K562 (cell line): ENCODE results near the gene SDR39U1. TPM values are rescaled to one million over a fixed set of nuclear protein-coding genes. Genes with fewer than 3 reads are reported as not detected.
A peak's percentile ranks its signal among the peaks of the same experiment; 100 is the strongest.

Experiments used
- EZH2 ChIP-seq: IDR thresholded peaks from 2 replicates; pipeline ENCODE4 v1.6.1; 2012; ENCODE audit warnings: low read depth, mild to moderate bottlenecking, inconsistent platforms, low read length, borderline replicate concordance
- FOXP4 ChIP-seq: sonication (generic); formaldehyde crosslinking; IDR thresholded peaks from 2 replicates; pipeline ENCODE4 v1.8.0; 2022; ENCODE audit warnings: mild to moderate bottlenecking, missing genetic modification reagents, borderline replicate concordance
- MBD2 ChIP-seq: sonication (generic); IDR thresholded peaks from 2 replicates; pipeline ENCODE4 v1.6.1; 2016; ENCODE audit warnings: low read depth, borderline replicate concordance
- NEUROD1 ChIP-seq: fragments of 150-350 bp; IDR thresholded peaks from 2 replicates; pipeline ENCODE4 v1.6.1; 2014; ENCODE audit warnings: borderline replicate concordance, low read length, low read depth; ENCODE audit not compliant: partially characterized antibody
- NKRF ChIP-seq: fragments of 450-650 bp; IDR thresholded peaks from 2 replicates; pipeline ENCODE4 v1.6.1; 2016; ENCODE audit warnings: borderline replicate concordance
- PREB ChIP-seq: sonication (generic); formaldehyde crosslinking; IDR thresholded peaks from 2 replicates; pipeline ENCODE4 v1.8.1; 2023; ENCODE audit warnings: mild to moderate bottlenecking, missing genetic modification reagents
- RBM34 ChIP-seq: fragments of 200-400 bp; formaldehyde crosslinking; IDR thresholded peaks from 2 replicates; pipeline ENCODE4 v1.6.1; 2018; ENCODE audit warnings: low read length, borderline replicate concordance; ENCODE audit not compliant: insufficient read depth
- RFX1 ChIP-seq: fragments of 450-650 bp; IDR thresholded peaks from 2 replicates; pipeline ENCODE4 v1.6.1; 2016; ENCODE audit warnings: mild to moderate bottlenecking, moderate library complexity
- SLC30A9 ChIP-seq: fragments of 250-450 bp; sonication (Bioruptor Pico); IDR thresholded peaks from 2 replicates; pipeline ENCODE4 v1.8.0; 2022; ENCODE audit warnings: mild to moderate bottlenecking, moderate library complexity
- SMARCA5 ChIP-seq: fragments of 450-650 bp; IDR thresholded peaks from 2 replicates; pipeline ENCODE4 v1.6.1; 2016
- ZBED1 ChIP-seq: IDR thresholded peaks from 2 replicates; pipeline ENCODE4 v1.6.1; 2014
- ZBTB11 ChIP-seq, 3 experiments: fragments of 200-800 bp in 1 of 3; fragments of 250-450 bp in 1 of 3; fragments of 450-650 bp in 1 of 3; sonication (Bioruptor Pico) in 1 of 3; sonication (Bioruptor generic) in 1 of 3; formaldehyde crosslinking in 1 of 3; IDR thresholded peaks; 2 replicates each; pipeline versions ENCODE4 v1.6.1 to v1.8.0; 2016 to 2022; ENCODE audit warnings: mild to moderate bottlenecking in 2 of 3, missing genetic modification characterization in 2 of 3, missing compliant biosample characterization in 1 of 3, moderate library complexity in 1 of 3
- ZBTB9 ChIP-seq: fragments of 450-650 bp; formaldehyde crosslinking; IDR thresholded peaks from 2 replicates; pipeline ENCODE4 v1.4.0; 2020; ENCODE audit warnings: mild to moderate bottlenecking, moderate library complexity
- polyA plus RNA-seq, 8 experiments: library from polyadenylated mRNA; depleted of rRNA in 4 of 8; stranded (reverse) in 5 of 8; unstranded in 3 of 8; fragments of >200 nt; fragmentation: Nextera tagmentation in 2 of 8; fragmentation: Illumina TruSeq in 1 of 8; extraction: Ambion mirVana in 2 of 8; extraction: Trizol in 1 of 8; gene quantifications; 2 replicates each; pipeline versions ENCODE4 v1.2.1 to v1.2.3, GENCODE V29; 2011 to 2014; ENCODE audit warnings: inconsistent platforms in 1 of 8, missing spikeins in 1 of 8
- total RNA-seq, 7 experiments: library from RNA; depleted of rRNA in 6 of 7; stranded (reverse); fragments of >200 nt in 6 of 7; fragmentation: Illumina TruSeq in 2 of 7; extraction: Trizol in 2 of 7; gene quantifications; 2 replicates each; pipeline versions ENCODE4 v1.2.1 to v1.2.3, GENCODE V29; 2011 to 2021; ENCODE audit warnings: low replicate concordance in 1 of 7
- TF ChIP-seq, protein P1 (sequence below): fragments of 450-650 bp; IDR thresholded peaks from 2 replicates; pipeline ENCODE4 v1.6.1; 2018; ENCODE audit warnings: mild to moderate bottlenecking, low read depth; ENCODE audit not compliant: partially characterized antibody

Gene SDR39U1
- total and polyA plus RNA-seq, 9 of the 15 experiments (the other 6 are each of a cell fraction or from before 2014, with no cell fraction given), result 10.4 to 56.1 (median 19.8) TPM

DNA sequence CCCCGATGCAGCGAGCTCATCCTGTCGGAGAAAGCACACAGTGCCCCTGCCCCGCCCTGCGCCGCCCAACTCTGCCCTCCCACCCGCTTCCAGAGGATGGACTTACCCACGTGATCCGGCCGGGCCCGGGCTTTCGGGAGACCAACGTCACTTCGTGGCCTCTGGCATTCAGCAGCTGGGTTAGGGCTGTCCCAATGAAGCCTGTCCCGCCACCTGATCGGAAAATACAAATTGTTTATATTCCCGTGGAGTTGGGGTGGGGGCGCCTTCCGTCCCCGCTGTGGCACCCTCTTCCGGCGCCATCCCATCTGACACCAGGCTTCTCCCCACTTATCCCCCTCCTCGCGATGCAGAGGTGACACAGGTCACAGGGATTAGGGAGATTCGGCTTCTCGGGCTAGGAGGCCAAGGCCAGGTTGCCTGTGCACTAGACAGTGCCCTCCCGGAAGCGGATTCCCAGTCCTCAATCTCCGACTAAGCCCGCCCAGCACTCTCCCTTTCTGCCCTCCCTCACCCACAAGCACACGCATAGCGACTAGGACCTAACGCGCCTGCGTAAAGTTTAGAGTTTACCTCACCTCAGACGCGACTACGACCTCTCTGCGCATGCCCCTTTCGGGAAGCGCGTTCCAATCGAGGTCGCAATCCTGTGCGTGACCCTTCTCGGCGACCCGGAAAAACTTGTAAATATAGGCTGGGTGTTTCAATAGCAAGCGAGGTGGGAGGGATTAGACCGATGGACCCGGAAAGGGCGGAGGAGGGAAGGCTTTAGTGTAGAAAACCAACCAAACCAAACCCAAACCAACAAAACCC lies at the start of gene SDR39U1 (continued):
- TF ChIP-seq ZBTB11 (CRISPR knock-in tag; IDR thresholded peaks at IDR 0.05), result peak; percentile 87 to 98 (median 88); a peak in 5 of 6 replicates
- no peak for TF ChIP-seq PREB (CRISPR knock-in tag)
- TF ChIP-seq EZH2, result no peak
- TF ChIP-seq SMARCA5, result no peak
- TF ChIP-seq NEUROD1, result no peak
- TF ChIP-seq, protein P1, sequence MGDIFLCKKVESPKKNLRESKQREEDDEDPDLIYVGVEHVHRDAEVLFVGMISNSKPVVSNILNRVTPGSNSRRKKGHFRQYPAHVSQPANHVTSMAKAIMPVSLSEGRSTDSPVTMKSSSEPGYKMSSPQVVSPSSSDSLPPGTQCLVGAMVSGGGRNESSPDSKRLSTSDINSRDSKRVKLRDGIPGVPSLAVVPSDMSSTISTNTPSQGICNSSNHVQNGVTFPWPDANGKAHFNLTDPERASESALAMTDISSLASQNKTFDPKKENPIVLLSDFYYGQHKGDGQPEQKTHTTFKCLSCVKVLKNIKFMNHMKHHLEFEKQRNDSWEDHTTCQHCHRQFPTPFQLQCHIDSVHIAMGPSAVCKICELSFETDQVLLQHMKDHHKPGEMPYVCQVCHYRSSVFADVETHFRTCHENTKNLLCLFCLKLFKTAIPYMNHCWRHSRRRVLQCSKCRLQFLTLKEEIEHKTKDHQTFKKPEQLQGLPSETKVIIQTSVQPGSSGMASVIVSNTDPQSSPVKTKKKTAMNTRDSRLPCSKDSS, result no peak
- TF ChIP-seq MBD2, result no peak; the same call in 1 of the 2 replicates
- no peak for TF ChIP-seq FOXP4 (CRISPR knock-in tag)
- no peak for TF ChIP-seq RBM34
- TF ChIP-seq ZBED1, result no peak
- TF ChIP-seq ZBTB9, result no peak
- peak; percentile 61; the same call in 1 of the 2 replicates for TF ChIP-seq NKRF
- no peak for TF ChIP-seq RFX1
- no peak for TF ChIP-seq SLC30A9 (CRISPR knock-in tag)
